Measurements from ENCODE around the gene SLC25A4. TPM values are rescaled to one million over a fixed set of nuclear protein-coding genes. Genes with fewer than 3 reads are reported as not detected.

Gene SLC25A4
- total and polyA plus RNA-seq, 2 donors from 2014 or later = 41.2 to 148 TPM

GRCh38 chr4:185141777-185142176, 1.3 kb upstream of the SLC25A4 start:
- Histone ChIP-seq H3K9me3 (ENCODE audit: control insufficient read depth in 2 of 3, insufficient read depth in 1 of 3, low read length in 3 of 3) (no peaks in the 10 kb centered on the region), H3K27ac (ENCODE audit: low read depth in 2 of 2, low read length in 2 of 2) (no peak overlapping the region), H3K4me1 (ENCODE audit: control insufficient read depth in 2 of 3, insufficient read depth in 2 of 3, low read depth in 1 of 3, low read length in 3 of 3) (peaks cover 0 to 19% (median 15%) of the 10 kb centered on the region in 3 donors), H3K27me3 (ENCODE audit: control insufficient read depth, insufficient read depth, low read length) (no peaks in the 10 kb centered on the region), H3K4me3 (ENCODE audit: low read length in 3 of 3) (no peak overlapping the region), H3K9ac (ENCODE audit: low read length in 3 of 3) (no peak overlapping the region), H3K36me3 (ENCODE audit: control insufficient read depth in 2 of 3, insufficient read depth in 3 of 3, low read length in 3 of 3) (peaks cover 0 to 7% (median 5%) of the 10 kb centered on the region in 3 donors)
- intact Hi-C loops (cut with DNase I) = no loop called here
- no peak for TF ChIP-seq CTCF (IDR thresholded peaks at IDR 0.05; ENCODE audit: borderline replicate concordance, extremely low read depth, insufficient read depth)
- FAIRE-seq (no peak), DNase-seq (no peak)

DNA sequence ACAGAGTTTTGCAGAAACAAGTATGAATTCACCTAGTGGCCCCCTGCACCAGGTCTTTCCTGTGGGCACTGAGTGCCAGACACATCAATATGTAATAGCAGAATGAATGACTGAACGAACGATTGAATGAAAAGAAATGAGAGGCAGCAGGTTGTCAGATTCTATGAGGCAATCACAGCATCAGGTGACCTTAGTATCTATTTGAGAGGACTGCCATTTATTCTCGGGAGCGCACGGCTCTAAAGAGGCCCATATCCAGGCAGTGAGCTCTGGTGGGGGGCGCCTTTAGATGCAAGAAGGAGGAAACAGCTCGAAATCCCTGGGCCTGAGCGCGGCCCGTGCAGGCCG, 528 bp upstream of the SLC25A4 start:
- no peak for TF ChIP-seq CTCF (IDR thresholded peaks at IDR 0.05; ENCODE audit: borderline replicate concordance, extremely low read depth, insufficient read depth)
- no peaks in the 10 kb centered on the region for H3K9me3 ChIP-seq (ENCODE audit: control insufficient read depth in 2 of 3, insufficient read depth in 1 of 3, low read length in 3 of 3)
- intact Hi-C loops (cut with DNase I) = no loop called here
- peak overlapping the region in 2 of 3 donors; percentile 43 to 70 for H3K9ac ChIP-seq (ENCODE audit: low read length in 3 of 3)
- FAIRE-seq (no peak), DNase-seq (no peak)
- H3K27me3 ChIP-seq (ENCODE audit: control insufficient read depth, insufficient read depth, low read length) = no peaks in the 10 kb centered on the region
- peaks cover 0 to 19% (median 15%) of the 10 kb centered on the region in 3 donors for H3K4me1 ChIP-seq (ENCODE audit: control insufficient read depth in 2 of 3, insufficient read depth in 2 of 3, low read depth in 1 of 3, low read length in 3 of 3)
- peaks cover 0 to 7% (median 5%) of the 10 kb centered on the region in 3 donors for H3K36me3 ChIP-seq (ENCODE audit: control insufficient read depth in 2 of 3, insufficient read depth in 3 of 3, low read length in 3 of 3)
- H3K27ac ChIP-seq (ENCODE audit: low read depth in 2 of 2, low read length in 2 of 2) = peak overlapping the region; percentile 87 to 92
- H3K4me3 ChIP-seq (ENCODE audit: low read length in 3 of 3) = peak overlapping the region; percentile 52 to 84 (median 65)

GRCh38 chr4:185143601-185143969, 519 bp downstream of the SLC25A4 start:
- H3K4me1 ChIP-seq (ENCODE audit: control insufficient read depth in 2 of 3, insufficient read depth in 2 of 3, low read depth in 1 of 3, low read length in 3 of 3) = peaks cover 0 to 19% (median 13%) of the 10 kb centered on the region in 3 donors
- peak; percentile 59 to 78 (median 69) for DNase-seq
- TF ChIP-seq CTCF (IDR thresholded peaks at IDR 0.05; ENCODE audit: borderline replicate concordance, extremely low read depth, insufficient read depth) = no peak
- H3K27me3 ChIP-seq (ENCODE audit: control insufficient read depth, insufficient read depth, low read length) = no peaks in the 10 kb centered on the region
- peak overlapping the region; percentile 56 to 84 (median 81) for H3K4me3 ChIP-seq (ENCODE audit: low read length in 3 of 3)
- H3K36me3 ChIP-seq (ENCODE audit: control insufficient read depth in 2 of 3, insufficient read depth in 3 of 3, low read length in 3 of 3) = peaks cover 0 to 7% (median 5%) of the 10 kb centered on the region in 3 donors
- intact Hi-C loops (cut with DNase I) = no loop called here
- peak overlapping the region in 2 of 3 donors; percentile 63 to 85 for H3K9ac ChIP-seq (ENCODE audit: low read length in 3 of 3)
- FAIRE-seq = no peak
- H3K9me3 ChIP-seq (ENCODE audit: control insufficient read depth in 2 of 3, insufficient read depth in 1 of 3, low read length in 3 of 3) = no peaks in the 10 kb centered on the region
- peak overlapping the region; percentile 41 to 47 for H3K27ac ChIP-seq (ENCODE audit: low read depth in 2 of 2, low read length in 2 of 2)
